ENCODE measurements around the gene SEMA3C. TPM values are rescaled to one million over a fixed set of nuclear protein-coding genes. Genes with fewer than 3 reads are reported as not detected.

SEMA3C gene
- total RNA-seq, 1 donor from 2014 or later: 37.2 TPM

DNA sequence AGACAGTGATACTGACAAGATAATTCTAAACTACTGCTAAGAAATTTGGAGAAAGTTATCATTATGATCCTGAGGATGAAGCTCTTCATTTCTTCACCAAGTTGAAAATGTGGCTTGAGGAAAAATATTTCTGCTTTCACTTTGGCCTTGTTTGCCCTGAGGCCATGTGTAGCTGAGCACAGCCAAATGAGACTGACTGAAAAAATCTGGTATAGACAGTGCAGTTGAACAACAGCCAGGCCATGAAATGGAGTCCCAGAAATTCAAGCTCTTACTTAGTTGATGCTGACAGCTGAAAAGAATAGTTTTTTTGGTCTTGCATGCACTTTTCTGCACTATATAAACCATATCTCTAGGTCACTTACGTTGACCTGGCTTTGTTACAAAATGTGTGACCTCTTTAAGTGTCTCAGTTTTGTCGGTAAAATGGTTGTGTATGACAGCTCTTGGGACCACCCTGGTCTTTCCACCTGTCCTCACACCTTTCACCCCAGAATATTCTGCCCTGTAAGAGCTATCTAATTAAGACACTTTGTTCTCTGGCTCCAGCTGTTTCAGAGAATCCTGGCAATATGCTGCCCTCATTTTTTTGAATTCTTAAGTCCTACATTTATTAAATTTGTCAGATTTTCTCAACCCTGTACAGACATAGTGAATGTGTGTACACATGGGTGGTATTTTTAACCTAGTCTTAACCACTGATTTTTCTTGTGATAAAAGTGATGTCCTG is 189.1 kb downstream of the SEMA3C start:
- intact Hi-C loops (cut with DNase I): no loop called here
- Histone ChIP-seq H3K27ac (no peak overlapping the region), H3K4me3 (no peak overlapping the region), H3K4me1 (peaks cover 8% of the 10 kb centered on the region), H3K36me3 (no peaks in the 10 kb centered on the region), H3K9me3 (no peaks in the 10 kb centered on the region), H3K27me3 (no peaks in the 10 kb centered on the region)
- no peak for TF ChIP-seq CTCF (IDR thresholded peaks at IDR 0.05)
- no peak for ATAC-seq
- no peak for DNase-seq

- intact Hi-C loops (cut with DNase I): no loop called here
- Histone ChIP-seq H3K9me3 (no peaks in the 10 kb centered on the region), H3K36me3 (no peaks in the 10 kb centered on the region), H3K27me3 (no peaks in the 10 kb centered on the region), H3K4me3 (no peak overlapping the region), H3K27ac (no peak overlapping the region), H3K4me1 (peaks cover 20% of the 10 kb centered on the region)
- no peak for ATAC-seq
- no peak for DNase-seq
- no peak for TF ChIP-seq CTCF (IDR thresholded peaks at IDR 0.05)
Observed at GRCh38 chr7:80726666-80727065, 192.2 kb downstream of the SEMA3C start.

DNA sequence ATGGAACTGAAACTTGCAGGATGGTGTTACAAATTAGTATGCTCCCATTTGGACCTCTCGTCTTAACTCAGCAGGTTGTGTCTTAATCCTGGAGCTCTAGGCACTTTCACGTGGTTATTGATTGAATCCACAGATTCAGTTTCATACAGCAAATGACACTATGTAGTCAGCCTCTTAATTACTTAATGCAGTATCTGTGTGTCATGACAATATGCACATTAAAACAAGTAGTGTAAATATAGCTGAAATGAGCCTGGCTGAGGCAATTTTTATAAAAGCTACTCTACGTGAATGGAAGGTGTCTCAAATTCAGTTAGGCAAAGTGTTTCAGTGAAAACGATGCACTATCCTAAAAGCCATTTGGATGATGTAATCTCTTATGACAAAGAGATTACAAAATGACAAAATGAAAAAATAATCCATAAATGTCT is 193.7 kb downstream of the SEMA3C start:
- no peak for ATAC-seq
- H3K27ac ChIP-seq: no peak overlapping the region
- no peak overlapping the region for H3K4me3 ChIP-seq
- H3K27me3 ChIP-seq: no peaks in the 10 kb centered on the region
- no peak for TF ChIP-seq CTCF (IDR thresholded peaks at IDR 0.05)
- no peaks in the 10 kb centered on the region for H3K9me3 ChIP-seq
- no peak for DNase-seq
- no peaks in the 10 kb centered on the region for H3K36me3 ChIP-seq
- H3K4me1 ChIP-seq: peaks cover 25% of the 10 kb centered on the region
- intact Hi-C loops (cut with DNase I): no loop called here

- no peak overlapping the region for H3K27ac ChIP-seq
- ATAC-seq: no peak
- intact Hi-C loops (cut with DNase I): no loop called here
- no peaks in the 10 kb centered on the region for H3K27me3 ChIP-seq
- no peaks in the 10 kb centered on the region for H3K36me3 ChIP-seq
- no peak for TF ChIP-seq CTCF (IDR thresholded peaks at IDR 0.05)
- DNase-seq: no peak
- H3K4me3 ChIP-seq: no peak overlapping the region
- H3K4me1 ChIP-seq: peaks cover 24% of the 10 kb centered on the region
- no peaks in the 10 kb centered on the region for H3K9me3 ChIP-seq
Observed at GRCh38 chr7:80724249-80724871, 194.5 kb downstream of the SEMA3C start.

- peaks cover 20% of the 10 kb centered on the region for H3K4me1 ChIP-seq
- peak; percentile 93 for ATAC-seq
- DNase-seq: peak; percentile 64
- no peak for TF ChIP-seq CTCF (IDR thresholded peaks at IDR 0.05)
- H3K9me3 ChIP-seq: no peaks in the 10 kb centered on the region
- no peak overlapping the region for H3K4me3 ChIP-seq
- no peaks in the 10 kb centered on the region for H3K36me3 ChIP-seq
- intact Hi-C loops (cut with DNase I): no loop called here
- no peaks in the 10 kb centered on the region for H3K27me3 ChIP-seq
- peak overlapping the region; percentile 56 for H3K27ac ChIP-seq
Observed at GRCh38 chr7:80722616-80723195, 196.1 kb downstream of the SEMA3C start.

Measured in upper lobe of right lung (tissue), 1 donor.